Measurements from ENCODE around the gene SPPL2C.

Gene SPPL2C

DNA sequence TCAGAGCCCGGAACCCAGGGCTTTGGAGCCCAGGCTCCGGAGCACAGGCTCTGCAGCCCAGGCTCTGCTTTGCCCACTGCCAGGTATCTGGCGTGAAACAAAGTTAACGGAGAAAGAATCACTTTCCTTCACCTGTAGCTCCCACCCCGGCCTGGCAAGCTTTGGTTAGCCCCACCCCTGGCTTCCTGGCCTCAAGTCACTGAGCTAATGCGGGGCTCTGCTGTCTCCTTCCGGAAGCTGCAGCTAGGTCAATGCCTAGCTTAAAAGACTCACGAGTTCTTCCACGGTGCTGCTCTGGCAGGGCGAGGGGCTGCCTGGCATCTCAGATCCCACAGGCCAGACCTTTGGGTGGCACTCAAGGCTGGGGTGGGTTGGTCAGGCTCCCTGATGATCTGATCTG is 21.1 kb upstream of the SPPL2C start:
- no peak overlapping the region for H3K27ac Mint-ChIP-seq
- H3K4me3 Mint-ChIP-seq: no peak overlapping the region
- ATAC-seq (no peak), DNase-seq (no peak)
- H3K27me3 Mint-ChIP-seq: peaks cover 5% of the 10 kb centered on the region
- H3K9me3 Mint-ChIP-seq: no peaks in the 10 kb centered on the region
- H3K36me3 Mint-ChIP-seq (ENCODE audit: low read depth): no peaks in the 10 kb centered on the region
- peaks cover 2% of the 10 kb centered on the region for H3K4me1 Mint-ChIP-seq

GRCh38 chr17:45824475-45824874 is 20.2 kb upstream of the SPPL2C start:
- DNase-seq: no peak
- no peak for ATAC-seq
- Mint-ChIP-seq H3K27me3 (peaks cover 7% of the 10 kb centered on the region), H3K27ac (no peak overlapping the region), H3K4me3 (no peak overlapping the region), H3K4me1 (peaks cover 2% of the 10 kb centered on the region), H3K36me3 (ENCODE audit: low read depth) (no peaks in the 10 kb centered on the region), H3K9me3 (no peaks in the 10 kb centered on the region)

DNA sequence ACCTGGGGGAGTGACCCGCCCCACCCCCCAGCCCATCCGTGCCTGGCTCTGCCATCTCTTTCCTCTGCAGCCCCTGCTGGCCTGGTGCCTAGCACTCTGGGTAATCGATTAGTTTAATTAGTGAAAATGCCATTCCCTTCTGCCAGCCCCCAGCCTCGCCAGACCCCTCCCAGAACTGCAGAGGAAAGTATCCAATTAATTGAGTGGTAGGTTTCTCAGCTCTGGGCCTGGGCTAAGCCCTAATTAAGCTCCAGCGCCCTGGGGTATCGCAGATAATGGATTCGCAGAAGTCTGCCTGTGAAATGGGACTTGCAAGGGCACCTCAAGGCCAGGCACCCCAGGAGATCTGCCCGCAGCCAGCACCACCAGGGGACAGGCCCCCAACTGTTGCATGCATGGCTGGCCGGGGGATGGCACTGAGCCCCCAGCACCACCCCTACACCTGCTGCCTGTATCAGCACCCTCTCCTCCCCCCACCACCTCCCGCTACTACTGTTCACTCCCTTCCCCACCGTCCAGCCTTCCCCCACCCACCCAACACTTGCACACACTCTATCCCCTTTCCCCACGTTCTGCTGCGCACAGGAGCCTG is 19.7 kb upstream of the SPPL2C start:
- H3K9me3 Mint-ChIP-seq: no peaks in the 10 kb centered on the region
- H3K27ac Mint-ChIP-seq: no peak overlapping the region
- H3K4me1 Mint-ChIP-seq: peaks cover 2% of the 10 kb centered on the region
- no peak for DNase-seq
- H3K36me3 Mint-ChIP-seq (ENCODE audit: low read depth): no peaks in the 10 kb centered on the region
- peaks cover 9% of the 10 kb centered on the region for H3K27me3 Mint-ChIP-seq
- ATAC-seq: no peak
- no peak overlapping the region for H3K4me3 Mint-ChIP-seq

DNA sequence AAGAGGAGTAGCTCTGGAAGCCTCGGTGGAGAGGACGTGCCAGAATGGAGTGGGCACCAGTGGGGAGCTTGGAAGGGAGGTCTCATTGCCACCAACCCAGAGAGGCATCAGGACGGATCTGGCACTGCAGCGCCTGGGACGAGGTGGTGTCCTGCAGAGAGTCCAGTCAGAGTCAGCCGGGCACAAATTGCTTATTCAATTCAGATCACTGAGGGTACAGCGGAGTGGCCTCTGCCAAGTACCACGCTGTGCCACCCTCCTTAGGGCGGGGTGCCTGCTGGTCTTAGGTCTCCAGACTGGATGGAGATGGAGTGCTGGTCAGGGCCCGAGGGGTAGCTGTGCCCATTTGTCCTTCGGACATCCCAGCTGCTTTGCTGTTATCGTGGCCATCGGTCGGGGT is 18.9 kb upstream of the SPPL2C start:
- H3K36me3 Mint-ChIP-seq (ENCODE audit: low read depth): no peaks in the 10 kb centered on the region
- H3K4me1 Mint-ChIP-seq: peaks cover 2% of the 10 kb centered on the region
- DNase-seq: no peak

DNA sequence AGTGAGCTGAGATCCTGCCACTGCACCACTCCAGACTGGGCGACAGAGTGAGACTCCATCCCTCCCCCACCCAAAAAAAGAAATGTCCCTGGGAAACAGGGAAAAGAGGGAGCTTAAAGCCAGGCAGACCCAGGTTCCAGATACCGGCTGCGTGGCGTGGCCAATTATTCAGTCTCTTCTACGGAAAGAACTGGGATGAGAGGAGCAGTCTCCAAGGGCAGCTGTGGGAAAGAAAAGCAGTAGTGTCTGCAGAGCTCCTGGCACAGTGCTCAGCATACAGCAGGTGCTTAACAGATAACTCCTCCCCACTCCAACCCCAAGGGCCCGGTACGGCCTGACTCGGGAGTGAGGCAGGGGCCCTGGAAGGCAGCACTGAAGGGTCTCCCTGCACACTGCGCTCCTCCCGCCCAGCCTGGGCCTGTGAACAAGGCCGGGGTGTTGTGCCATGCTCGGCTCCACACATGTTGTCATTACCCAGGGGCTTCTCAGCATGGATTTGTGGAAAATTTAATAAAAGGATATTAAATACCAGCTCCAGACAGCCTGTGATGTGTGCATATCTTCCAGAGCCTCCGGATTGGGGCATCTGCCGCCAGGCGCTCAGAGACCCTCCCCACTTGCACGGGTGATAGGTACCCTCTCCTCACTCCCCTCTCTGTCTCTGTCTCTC is 17.6 kb upstream of the SPPL2C start:
- H3K36me3 Mint-ChIP-seq (ENCODE audit: low read depth): no peaks in the 10 kb centered on the region
- no peak overlapping the region for H3K27ac Mint-ChIP-seq
- no peak overlapping the region for H3K4me3 Mint-ChIP-seq
- H3K9me3 Mint-ChIP-seq: no peaks in the 10 kb centered on the region
- H3K4me1 Mint-ChIP-seq: peaks cover 2% of the 10 kb centered on the region
- H3K27me3 Mint-ChIP-seq: peaks cover 8% of the 10 kb centered on the region
- no peak for ATAC-seq
- no peak for DNase-seq

More for the DNA sequence above, 18.9 kb upstream of the SPPL2C start:
- Mint-ChIP-seq H3K27ac (no peak overlapping the region), H3K27me3 (peaks cover 6% of the 10 kb centered on the region), H3K9me3 (no peaks in the 10 kb centered on the region), H3K4me3 (no peak overlapping the region)
- ATAC-seq: no peak

- H3K27me3 Mint-ChIP-seq: peaks cover 8% of the 10 kb centered on the region
- H3K9me3 Mint-ChIP-seq: no peaks in the 10 kb centered on the region
- no peaks in the 10 kb centered on the region for H3K36me3 Mint-ChIP-seq (ENCODE audit: low read depth)
- ATAC-seq: no peak
- H3K4me3 Mint-ChIP-seq: no peak overlapping the region
- H3K4me1 Mint-ChIP-seq: no peaks in the 10 kb centered on the region
- no peak for DNase-seq
- H3K27ac Mint-ChIP-seq: no peak overlapping the region
These were observed 16.5 kb upstream of the SPPL2C start for GRCh38 chr17:45828171-45828570.

DNA sequence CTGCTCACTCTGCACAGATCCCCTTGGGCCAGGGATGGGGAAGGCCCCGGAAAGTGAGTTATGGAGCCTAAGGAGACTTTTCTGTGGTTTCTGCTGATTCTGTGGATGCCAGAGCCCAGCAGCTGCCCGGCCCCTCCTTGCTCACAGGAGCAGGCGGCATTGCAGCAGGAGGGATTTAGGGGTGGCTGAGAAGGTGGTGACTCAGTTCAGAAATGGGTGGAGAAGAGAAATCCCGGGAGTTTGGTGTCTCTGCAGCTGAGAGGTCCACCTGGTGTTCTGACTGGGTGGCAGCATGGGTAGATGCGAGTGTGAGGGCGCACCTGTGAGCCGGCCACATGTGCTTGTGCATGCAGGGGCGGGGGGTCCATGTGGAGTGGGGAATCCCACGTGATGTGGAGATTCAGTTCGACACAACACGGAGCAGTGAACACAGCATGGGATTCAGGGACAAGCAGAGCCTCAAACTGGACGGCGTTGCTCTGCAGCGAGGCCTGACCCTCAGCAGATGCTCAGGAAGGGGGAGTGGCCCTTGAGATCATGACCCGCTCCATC is 16.0 kb upstream of the SPPL2C start:
- Mint-ChIP-seq H3K4me1 (no peaks in the 10 kb centered on the region), H3K27me3 (peaks cover 8% of the 10 kb centered on the region), H3K36me3 (ENCODE audit: low read depth) (no peaks in the 10 kb centered on the region), H3K4me3 (no peak overlapping the region), H3K9me3 (no peaks in the 10 kb centered on the region), H3K27ac (no peak overlapping the region)
- no peak for DNase-seq
- no peak for ATAC-seq

DNA sequence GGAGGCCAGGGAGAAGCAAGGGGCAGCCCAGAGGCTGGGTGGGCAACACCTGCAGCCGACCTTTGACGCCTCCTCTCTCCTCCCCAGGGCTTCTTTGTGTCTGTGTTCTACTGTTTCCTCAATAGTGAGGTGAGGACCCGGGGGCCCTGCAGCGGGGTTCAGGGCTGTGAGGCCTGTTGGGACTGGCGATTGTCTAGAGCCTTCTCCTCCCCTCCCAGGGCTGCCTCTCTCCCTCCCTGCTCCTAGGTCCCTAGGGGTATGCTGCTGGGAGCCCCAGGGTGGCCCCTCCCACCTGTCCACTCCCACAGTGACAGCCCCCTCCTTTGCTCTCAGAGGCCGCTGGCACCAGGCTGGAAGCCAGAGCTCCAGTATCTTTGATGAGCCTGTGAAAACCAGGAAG is 10.8 kb upstream of the SPPL2C start:
- no peak overlapping the region for H3K27ac Mint-ChIP-seq
- DNase-seq: no peak
- no peak overlapping the region for H3K4me3 Mint-ChIP-seq
- peaks cover 3% of the 10 kb centered on the region for H3K27me3 Mint-ChIP-seq
- no peaks in the 10 kb centered on the region for H3K36me3 Mint-ChIP-seq (ENCODE audit: low read depth)
- no peak for ATAC-seq
- no peaks in the 10 kb centered on the region for H3K9me3 Mint-ChIP-seq
- H3K4me1 Mint-ChIP-seq: no peaks in the 10 kb centered on the region

- ATAC-seq: no peak
These were observed 9.9 kb upstream of the SPPL2C start for GRCh38 chr17:45834471-45835396.

GRCh38 chr17:45835481-45835880 is 9.2 kb upstream of the SPPL2C start:
- H3K27ac Mint-ChIP-seq: no peak overlapping the region

More at GRCh38 chr17:45834471-45835396, 9.9 kb upstream of the SPPL2C start:
- DNase-seq: no peak
- Mint-ChIP-seq H3K36me3 (ENCODE audit: low read depth) (no peaks in the 10 kb centered on the region), H3K27ac (no peak overlapping the region), H3K4me3 (no peak overlapping the region), H3K27me3 (peaks cover 3% of the 10 kb centered on the region), H3K4me1 (no peaks in the 10 kb centered on the region), H3K9me3 (no peaks in the 10 kb centered on the region)

DNA sequence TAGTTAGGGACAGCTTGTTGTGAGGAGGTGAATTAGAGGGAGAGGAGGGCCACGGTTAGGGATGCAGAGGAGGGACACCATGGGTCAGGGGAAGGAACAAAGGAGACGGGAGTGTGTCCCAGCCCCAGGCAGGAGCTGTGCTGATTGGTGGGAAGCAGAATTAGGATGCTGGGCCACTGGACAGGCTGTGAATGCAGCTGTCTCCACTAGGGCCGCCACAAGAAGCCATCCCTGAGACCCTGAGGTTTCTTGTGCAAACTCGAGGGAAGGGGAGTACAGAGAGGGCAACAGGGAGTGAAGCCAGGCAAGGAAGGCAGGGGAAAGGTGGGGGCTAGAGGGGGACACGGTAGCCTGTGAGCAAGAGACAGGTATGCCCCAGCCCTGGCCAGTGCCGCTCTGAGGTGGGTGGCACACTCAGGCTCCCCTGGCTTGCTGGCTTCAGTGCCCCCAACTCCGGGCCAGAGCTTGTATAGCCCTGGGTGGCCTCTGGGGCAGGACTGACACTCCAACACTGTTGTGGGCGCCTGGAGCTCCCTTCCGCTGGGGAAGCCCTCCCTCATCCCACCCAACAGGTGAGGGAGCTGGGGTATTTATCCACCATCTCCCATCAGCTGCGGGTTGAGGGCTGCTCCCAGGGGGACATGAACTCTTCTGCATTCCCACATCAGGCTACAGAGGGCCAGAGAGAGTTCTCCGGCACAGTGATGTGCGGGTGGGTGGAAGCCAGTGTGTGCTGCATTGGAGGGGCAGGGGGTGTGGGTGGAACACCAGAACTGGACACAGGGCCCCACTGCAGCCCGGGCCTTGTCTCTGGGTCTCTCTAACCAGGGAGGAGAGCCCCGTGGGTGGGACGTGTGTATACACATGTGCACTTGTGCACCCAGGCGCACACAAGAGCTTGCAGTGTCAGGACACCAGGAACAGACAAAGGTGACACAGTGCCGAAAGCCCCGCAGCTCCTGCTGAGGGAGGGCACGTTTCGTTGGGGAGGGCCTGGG is 8.3 kb upstream of the SPPL2C start:
- no peak for ATAC-seq
- Mint-ChIP-seq H3K4me1 (no peaks in the 10 kb centered on the region), H3K27ac (no peak overlapping the region), H3K9me3 (no peaks in the 10 kb centered on the region), H3K36me3 (ENCODE audit: low read depth) (no peaks in the 10 kb centered on the region), H3K4me3 (no peak overlapping the region), H3K27me3 (peaks cover 2% of the 10 kb centered on the region)
- no peak for DNase-seq

More at GRCh38 chr17:45835481-45835880, 9.2 kb upstream of the SPPL2C start:
- H3K4me1 Mint-ChIP-seq: no peaks in the 10 kb centered on the region
- H3K27me3 Mint-ChIP-seq: peaks cover 2% of the 10 kb centered on the region
- H3K9me3 Mint-ChIP-seq: no peaks in the 10 kb centered on the region
- DNase-seq: no peak
- no peak for ATAC-seq
- no peaks in the 10 kb centered on the region for H3K36me3 Mint-ChIP-seq (ENCODE audit: low read depth)
- no peak overlapping the region for H3K4me3 Mint-ChIP-seq

DNA sequence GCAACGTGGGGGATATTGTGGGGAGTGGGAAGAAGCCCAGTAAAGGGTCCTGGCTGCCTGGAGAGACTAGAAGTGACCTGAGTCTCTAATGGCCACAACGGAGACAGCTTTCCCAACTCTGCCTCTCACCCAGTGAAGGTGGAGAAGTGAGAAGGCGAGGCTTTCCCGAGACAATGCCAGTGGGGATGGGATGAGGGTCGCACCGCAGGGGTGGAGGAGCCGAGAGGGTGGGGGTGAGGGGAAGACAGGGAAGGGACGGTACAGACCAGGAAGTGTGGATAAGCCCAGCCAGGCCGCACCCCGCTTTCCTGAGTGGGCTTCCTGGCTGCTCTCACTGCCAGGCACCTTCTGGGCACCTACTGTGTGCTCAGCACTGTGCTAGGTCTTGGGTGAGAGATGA is 7.5 kb upstream of the SPPL2C start:
- DNase-seq (no peak), ATAC-seq (no peak)
- no peaks in the 10 kb centered on the region for H3K36me3 Mint-ChIP-seq (ENCODE audit: low read depth)
- no peaks in the 10 kb centered on the region for H3K4me1 Mint-ChIP-seq
- no peak overlapping the region for H3K27ac Mint-ChIP-seq
- H3K4me3 Mint-ChIP-seq: no peak overlapping the region
- no peaks in the 10 kb centered on the region for H3K27me3 Mint-ChIP-seq
- no peaks in the 10 kb centered on the region for H3K9me3 Mint-ChIP-seq

DNA sequence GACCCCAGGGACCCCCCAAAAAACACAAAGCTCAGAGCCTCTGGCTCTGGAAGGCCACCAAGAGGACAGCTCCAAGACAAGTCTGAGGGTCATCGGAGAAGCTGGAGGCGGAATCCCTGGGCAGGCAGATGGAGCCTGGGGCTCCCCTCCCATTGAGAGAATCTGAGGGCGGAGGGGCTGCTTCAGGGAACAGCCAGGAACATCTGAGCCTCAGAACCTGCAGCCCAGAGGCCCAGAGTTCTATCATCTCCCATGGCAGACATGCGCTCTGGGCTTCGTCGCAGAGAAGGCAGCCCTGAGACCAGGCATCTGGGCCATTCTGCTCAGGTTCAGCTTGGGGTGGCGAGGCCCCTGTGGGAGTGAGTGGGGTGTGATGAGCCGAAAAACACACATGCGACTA is 7.1 kb upstream of the SPPL2C start:
- ATAC-seq: no peak
- Mint-ChIP-seq H3K4me1 (no peaks in the 10 kb centered on the region), H3K36me3 (ENCODE audit: low read depth) (no peaks in the 10 kb centered on the region), H3K27ac (no peak overlapping the region), H3K4me3 (no peak overlapping the region), H3K9me3 (no peaks in the 10 kb centered on the region), H3K27me3 (no peaks in the 10 kb centered on the region)
- DNase-seq: no peak

All from activated naive CD8-positive, alpha-beta T cell treated with anti-CD3 and anti-CD28 coated beads, Interleukin-2, amount 50 U/mL, for 24 hours (primary cell).